NCI-H187 (cell line): Measurements from ENCODE around the gene PRPH2.
"Not testable (repeated sequence)": the region's sequence is repeated elsewhere in the genome, so short reads cannot be mapped to it uniquely, and the experiment has no call there.

ENCODE experiments used
- DNase-seq, 2 experiments: peaks; one replicate each; lab custom pipeline; 2025; lab: John Stamatoyannopoulos, UW

PRPH2 gene

GRCh38 chr6:42742116-42742894, 19.9 kb upstream of the PRPH2 start:
- no peak for DNase-seq

DNA sequence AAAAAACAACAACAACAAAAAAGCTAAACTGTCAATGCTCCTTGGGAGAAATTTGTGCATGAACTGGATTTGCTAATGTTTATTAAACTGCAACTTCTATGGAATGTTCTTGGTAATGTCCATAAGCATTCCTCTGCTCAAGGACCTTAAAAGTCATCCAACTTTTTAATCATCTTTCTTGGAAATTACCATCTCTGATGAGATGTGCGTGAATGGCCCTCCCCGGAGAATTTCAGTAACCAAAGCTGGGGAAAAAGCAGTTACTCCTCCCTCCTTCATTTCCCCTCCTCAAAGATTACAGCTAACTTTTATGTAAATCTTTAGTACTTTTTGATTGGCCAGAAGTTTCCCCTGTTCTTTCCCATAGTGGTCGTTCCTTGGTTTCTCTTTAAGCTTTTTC, 18.3 kb upstream of the PRPH2 start:
- DNase-seq: no peak

GRCh38 chr6:42735976-42736375, 13.6 kb upstream of the PRPH2 start:
- no peak for DNase-seq

GRCh38 chr6:42733867-42734481, 11.6 kb upstream of the PRPH2 start:
- DNase-seq: not testable (repeated sequence)

- no peak for DNase-seq
Observed at GRCh38 chr6:42729731-42730130, 7.3 kb upstream of the PRPH2 start.

GRCh38 chr6:42727627-42728026, 5.2 kb upstream of the PRPH2 start:
- no peak for DNase-seq

DNA sequence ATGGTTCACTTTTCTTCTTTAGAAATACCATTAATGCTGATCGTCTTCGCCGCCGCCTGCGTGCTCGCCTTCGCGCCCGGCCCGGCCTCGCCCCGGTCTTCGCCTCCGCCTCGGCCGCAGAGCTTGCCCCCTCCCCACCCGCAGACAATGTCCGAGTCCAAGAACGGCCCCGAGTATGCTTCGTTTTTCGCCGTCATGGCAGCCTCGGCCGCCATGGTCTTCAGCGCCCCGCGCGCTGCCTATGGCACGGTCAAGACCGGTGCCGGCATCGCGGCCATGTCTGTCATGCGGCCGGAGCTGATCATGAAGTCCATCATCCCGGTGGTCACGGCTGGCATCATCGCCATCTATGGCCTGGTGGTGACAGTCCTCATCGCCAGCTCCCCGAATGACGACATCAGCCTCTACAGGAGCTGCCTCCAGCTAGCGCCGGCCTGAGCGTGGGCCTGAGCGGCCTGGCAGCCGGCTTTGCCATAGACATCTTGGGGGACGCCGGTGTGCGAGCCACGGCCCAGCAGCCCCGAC, 4.8 kb upstream of the PRPH2 start:
- DNase-seq: no peak

DNA sequence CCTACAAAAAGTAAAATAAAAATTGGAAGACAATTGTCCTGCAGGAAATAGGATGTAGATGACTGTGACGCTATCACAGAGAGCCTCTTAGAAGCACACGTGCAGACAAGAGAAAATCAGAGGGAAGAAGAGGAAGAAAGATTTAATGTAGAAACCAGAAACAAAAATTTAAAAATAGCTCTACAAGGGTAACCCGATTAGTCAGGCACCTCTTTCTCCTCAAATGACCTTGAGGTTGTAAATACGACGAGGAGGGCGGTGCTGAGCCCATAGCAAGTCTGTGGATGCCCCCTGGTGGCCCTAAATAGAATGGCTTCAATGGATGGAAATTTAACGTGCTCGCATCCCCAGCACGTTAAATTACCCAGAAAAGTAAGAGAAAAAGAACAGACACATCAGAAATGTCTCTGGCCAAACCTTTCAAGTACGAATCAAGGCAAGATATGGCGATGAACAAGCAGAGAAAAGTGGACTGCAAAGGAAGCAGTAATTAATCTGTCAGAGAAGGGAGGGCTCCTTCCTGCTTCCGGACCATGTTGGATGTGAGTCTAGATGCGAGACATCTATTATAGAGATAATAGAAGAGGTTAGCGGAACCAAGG, 4.2 kb upstream of the PRPH2 start:
- DNase-seq: peak; percentile 11 to 70

DNA sequence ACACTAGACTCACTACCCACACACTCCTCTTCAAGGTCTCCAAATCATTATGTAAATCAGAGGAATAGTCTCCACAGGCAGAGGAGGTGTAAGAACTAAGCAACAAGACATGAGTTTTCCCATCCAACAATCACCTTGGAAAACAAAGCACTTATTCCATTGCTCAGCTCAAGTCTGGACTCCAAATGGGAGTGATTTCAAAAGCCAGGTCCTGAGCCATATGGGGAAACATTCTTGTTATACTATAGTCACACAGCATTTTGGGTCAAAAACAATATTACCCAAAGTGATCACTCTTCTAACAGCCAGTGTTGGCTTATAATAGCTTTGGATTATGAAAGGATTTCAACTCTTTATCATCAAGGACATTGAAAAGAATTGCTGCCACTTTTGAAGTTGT, 3.6 kb upstream of the PRPH2 start:
- no peak for DNase-seq

DNA sequence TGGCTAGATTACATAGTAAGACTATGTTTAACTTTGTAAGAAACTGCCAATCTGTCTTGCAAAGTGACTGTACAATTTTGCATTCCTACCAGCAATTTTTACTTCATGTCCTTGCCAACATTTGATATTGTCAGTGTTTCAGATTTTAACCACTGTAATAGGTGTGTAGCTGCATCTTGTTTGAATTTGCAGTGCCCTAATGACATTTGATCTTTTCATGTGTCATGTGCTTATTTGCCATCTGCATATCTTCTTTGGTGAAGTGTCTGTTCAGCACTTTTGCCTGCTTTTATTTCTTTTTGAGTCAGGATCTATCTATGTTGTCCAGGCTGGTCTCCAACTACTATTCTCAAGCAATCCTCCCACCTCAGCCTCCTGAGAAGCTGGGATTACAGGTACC, 2.4 kb upstream of the PRPH2 start:
- no peak for DNase-seq

- no peak for DNase-seq
Observed at GRCh38 chr6:42720739-42721138, 1.7 kb downstream of the PRPH2 start.

DNA sequence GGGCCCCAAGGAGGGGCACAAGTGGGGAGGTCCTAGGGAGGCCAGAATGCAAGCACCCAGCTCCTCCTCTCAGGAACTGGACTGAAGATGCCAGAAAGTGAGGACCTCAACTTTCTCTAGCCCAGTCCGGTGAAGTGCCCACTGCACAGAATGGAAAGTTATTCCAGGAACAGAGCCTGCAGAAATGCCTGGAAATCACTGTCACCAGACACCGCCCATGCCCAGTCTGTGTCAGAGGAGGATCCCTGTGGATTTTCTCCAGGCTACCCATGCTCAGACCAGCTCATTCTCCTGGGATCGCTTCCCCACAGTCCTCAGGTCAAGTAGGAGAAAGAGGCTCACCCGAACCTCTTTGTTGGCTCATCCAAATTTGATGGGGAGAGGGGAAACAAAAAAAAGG, 6.5 kb downstream of the PRPH2 start:
- no peak for DNase-seq

DNA sequence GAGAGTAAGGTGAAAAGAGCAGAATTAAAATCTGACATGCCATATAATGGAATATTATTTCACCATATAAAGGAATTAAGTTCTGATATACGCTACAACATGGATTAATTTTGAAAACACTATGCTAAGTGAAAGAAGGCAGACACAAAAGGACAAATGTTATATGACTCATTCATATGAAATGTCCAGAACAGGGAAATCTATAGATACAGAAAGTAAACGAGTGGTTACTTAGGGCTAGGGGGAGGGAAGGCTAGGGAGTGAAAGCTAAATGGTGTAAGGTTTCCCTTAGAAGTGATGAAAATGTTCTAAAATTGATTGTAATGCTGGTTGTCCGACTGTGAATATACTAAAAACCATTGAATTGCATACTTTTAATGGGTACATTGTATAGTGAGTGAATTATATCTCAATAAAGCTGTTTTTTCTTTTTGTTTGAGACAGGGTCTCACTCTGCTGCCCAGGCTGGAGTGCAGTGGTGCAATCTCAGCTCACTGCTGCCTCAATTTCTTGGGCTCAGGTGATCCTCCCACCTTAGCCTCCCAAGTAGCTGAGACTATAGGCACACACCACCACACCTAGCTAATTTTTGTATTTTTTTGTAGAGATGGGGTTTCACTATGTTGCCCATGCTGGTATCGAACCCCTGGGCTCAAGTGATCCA, 8.2 kb downstream of the PRPH2 start:
- DNase-seq: no peak

DNA sequence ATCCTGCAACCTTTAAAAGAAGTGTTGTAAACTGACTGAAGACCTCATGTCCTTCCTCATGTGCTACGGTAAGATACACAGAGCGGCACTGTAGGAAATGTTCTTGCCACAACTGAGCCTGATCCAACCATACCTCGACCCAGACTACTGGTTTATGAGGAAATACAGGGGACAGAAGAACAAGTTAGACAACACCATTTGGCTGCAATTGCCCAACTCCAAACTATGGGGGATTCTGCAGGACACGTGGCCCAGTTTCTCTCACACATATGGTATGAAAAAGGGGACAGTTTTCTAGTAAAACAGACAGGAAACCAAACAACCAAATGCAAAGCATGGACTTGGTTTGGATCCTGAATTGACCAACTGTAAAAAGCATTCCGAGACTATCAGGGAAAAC, 10.5 kb downstream of the PRPH2 start:
- DNase-seq: no peak

- DNase-seq: peak; percentile 52 to 64
Observed at GRCh38 chr6:42710316-42710715, 12.1 kb downstream of the PRPH2 start.

DNA sequence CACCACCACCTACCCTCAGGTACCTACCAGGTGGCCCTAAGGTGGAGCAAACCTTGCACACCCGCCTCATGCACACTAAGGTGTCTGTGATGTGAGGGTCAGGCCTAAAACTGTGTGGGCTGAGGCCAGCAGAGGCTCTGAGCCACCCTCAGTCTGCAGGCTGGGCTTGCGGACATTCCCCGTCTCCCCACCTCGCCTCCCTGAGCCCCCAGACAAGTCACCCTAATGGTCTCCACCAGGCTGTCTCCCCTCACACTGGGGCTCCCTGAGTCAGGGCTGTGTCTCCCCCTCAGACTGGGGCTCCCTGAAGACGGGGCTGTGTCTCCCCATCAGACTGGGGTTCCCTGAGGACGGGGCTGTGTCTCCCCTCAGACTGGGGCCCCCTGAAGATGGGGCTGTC, 12.5 kb downstream of the PRPH2 start:
- DNase-seq: no peak

DNA sequence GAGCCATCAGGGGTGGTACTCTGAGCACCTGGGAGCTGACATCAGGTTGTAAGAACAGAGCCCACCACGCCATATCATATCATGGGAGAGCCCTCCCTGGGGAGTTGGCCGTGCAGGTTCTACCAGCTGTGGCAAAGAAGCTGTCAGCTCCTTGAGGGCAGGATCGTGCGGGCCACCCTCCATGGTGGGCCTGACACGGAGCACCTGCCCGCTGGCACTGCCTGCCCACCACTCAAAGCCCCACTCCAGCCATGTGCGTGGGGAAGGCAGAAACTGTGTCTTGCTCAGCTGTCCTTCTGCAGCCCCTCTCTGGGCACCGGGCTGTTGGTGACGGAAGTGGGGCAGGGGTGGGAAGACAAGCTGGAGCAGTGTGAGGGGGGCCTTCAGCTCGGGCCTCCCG, 14.3 kb downstream of the PRPH2 start:
- no peak for DNase-seq

DNA sequence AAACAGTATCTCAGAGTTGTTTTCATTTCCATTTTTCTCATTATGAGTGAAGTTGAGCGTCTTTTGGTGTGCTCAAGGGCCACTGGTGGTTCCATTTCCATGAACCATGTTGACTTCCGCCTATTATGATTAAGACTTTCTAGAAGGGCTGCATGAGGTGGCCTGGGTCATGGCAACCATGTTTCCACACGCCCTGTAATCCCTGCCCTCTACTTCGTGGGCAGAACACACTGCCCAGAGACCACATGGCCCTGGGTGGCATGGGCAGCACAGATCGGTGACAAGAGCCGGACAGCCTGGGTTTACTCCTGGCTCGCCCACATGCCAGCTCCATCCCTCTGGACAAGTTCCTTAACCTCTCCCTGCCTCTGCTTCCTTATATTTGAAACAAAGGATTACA, 14.8 kb downstream of the PRPH2 start:
- no peak for DNase-seq

GRCh38 chr6:42704937-42705374, 17.4 kb downstream of the PRPH2 start:
- no peak for DNase-seq

- peak; percentile 20 to 24 for DNase-seq
Observed at GRCh38 chr6:42704251-42704936, 18.0 kb downstream of the PRPH2 start.

GRCh38 chr6:42702786-42703185, 19.6 kb downstream of the PRPH2 start:
- not testable (repeated sequence) for DNase-seq

- DNase-seq: no peak
Observed at GRCh38 chr6:42702200-42702599, 20.2 kb downstream of the PRPH2 start.
